Skeletal muscle cell (primary cell): ENCODE results near the gene PTPRO.
A peak's percentile ranks its signal among the peaks of the same experiment; 100 is the strongest.

Source experiments
- DNase-seq: peaks from one replicate; pipeline ENCODE4 v3.0.0-alpha.2; 2010; ENCODE audit warnings: low read depth
- H3K4me3 ChIP-seq: 2 replicates; pipeline ENCODE4 v1.5.1; 2011; ENCODE audit warnings: low read depth, mild to moderate bottlenecking, control low read depth, low read length, moderate library complexity

The PTPRO gene

GRCh38 chr12:15625075-15625474 lies 302.8 kb downstream of the PTPRO start:
- H3K4me3 ChIP-seq: no peak overlapping the region
- DNase-seq: no peak

- DNase-seq: peak; percentile 45
- no peak overlapping the region for H3K4me3 ChIP-seq
Observed at GRCh38 chr12:15627995-15628945, 306.0 kb downstream of the PTPRO start.

- peak; percentile 100 for DNase-seq
Observed at GRCh38 chr12:15629108-15629507, 306.8 kb downstream of the PTPRO start.

GRCh38 chr12:15629761-15630160 lies 307.5 kb downstream of the PTPRO start:
- DNase-seq: peak; percentile 60

More at GRCh38 chr12:15629108-15629507, 306.8 kb downstream of the PTPRO start:
- H3K4me3 ChIP-seq: no peak overlapping the region

GRCh38 chr12:15631007-15631715 lies 308.9 kb downstream of the PTPRO start:
- no peak for DNase-seq
- H3K4me3 ChIP-seq: no peak overlapping the region

More at GRCh38 chr12:15629761-15630160, 307.5 kb downstream of the PTPRO start:
- H3K4me3 ChIP-seq: no peak overlapping the region

GRCh38 chr12:15632708-15633107 lies 310.4 kb downstream of the PTPRO start:
- DNase-seq: no peak
- H3K4me3 ChIP-seq: no peak overlapping the region

- H3K4me3 ChIP-seq: no peak overlapping the region
- DNase-seq: no peak
Observed at GRCh38 chr12:15633201-15633600, 310.9 kb downstream of the PTPRO start.

GRCh38 chr12:15634010-15634683 lies 311.8 kb downstream of the PTPRO start:
- no peak for DNase-seq
- no peak overlapping the region for H3K4me3 ChIP-seq

GRCh38 chr12:15636060-15636890 lies 314.0 kb downstream of the PTPRO start:
- no peak overlapping the region for H3K4me3 ChIP-seq

GRCh38 chr12:15638231-15638630 lies 315.9 kb downstream of the PTPRO start:
- no peak overlapping the region for H3K4me3 ChIP-seq
- no peak for DNase-seq

More at GRCh38 chr12:15636060-15636890, 314.0 kb downstream of the PTPRO start:
- no peak for DNase-seq

- no peak for DNase-seq
- H3K4me3 ChIP-seq: no peak overlapping the region
Observed at GRCh38 chr12:15644700-15645099, 322.4 kb downstream of the PTPRO start.

- no peak overlapping the region for H3K4me3 ChIP-seq
- no peak for DNase-seq
Observed at GRCh38 chr12:15646581-15646980, 324.3 kb downstream of the PTPRO start.
